Measurements from ENCODE around the gene GJC2. TPM values are rescaled to one million over a fixed set of nuclear protein-coding genes. Genes with fewer than 3 reads are reported as not detected.

Gene GJC2
- total RNA-seq, 1 donor: 1.4 TPM

DNA sequence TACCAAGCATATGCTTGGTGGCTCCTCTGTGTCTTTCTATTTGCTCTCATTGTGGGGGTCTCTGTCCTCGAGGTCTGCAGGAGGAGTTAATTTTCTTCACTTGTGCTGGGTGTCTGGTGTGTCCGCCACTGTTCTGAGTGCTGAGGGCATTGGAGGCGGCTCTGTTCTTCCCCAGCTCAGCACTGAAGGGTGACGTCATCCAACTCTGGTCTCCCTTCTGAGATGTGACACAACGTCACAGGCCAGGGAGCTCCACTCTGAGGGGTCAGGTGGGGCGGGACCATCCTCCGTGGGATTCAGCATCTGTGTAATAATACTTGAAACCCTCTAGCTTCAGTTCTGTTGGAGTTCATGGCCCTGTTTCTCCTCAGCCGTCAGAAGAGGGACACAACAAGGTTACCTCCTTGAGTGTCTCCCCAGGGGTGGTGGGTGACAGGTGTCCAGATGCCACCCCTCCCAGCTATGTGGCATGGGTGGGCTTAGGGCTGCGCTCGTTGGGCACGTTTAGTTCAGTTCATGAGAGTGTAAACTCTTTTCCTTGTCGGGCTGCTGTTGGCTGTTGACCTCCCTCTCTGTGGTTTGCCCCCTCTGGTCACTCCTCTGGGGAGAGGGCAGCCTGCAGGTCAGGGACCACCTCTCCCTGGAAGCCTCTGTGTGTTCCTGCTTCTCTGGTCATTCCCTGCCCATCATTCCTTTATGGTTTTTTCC, 19.0 kb downstream of the GJC2 start:
- Histone ChIP-seq H3K27me3 (ENCODE audit: insufficient read depth, low read length) (no peaks in the 10 kb centered on the region), H3K9me3 (ENCODE audit: low read depth, low read length) (no peaks in the 10 kb centered on the region), H3K27ac (ENCODE audit: low read depth, low read length) (no peak overlapping the region), H3K4me2 (ENCODE audit: insufficient read depth, low read length) (no peak overlapping the region), H3K4me1 (ENCODE audit: insufficient read depth, low read length) (peaks cover 12% of the 10 kb centered on the region), H3K36me3 (ENCODE audit: insufficient read depth, low read length) (no peaks in the 10 kb centered on the region), H3K4me3 (ENCODE audit: insufficient read depth, low read length) (no peak overlapping the region), H2AFZ (ENCODE audit: low read length) (no peak overlapping the region), H3K79me2 (ENCODE audit: insufficient read depth, low read length) (peaks cover 27% of the 10 kb centered on the region), H4K20me1 (ENCODE audit: insufficient read depth, low read length) (peaks cover 7% of the 10 kb centered on the region)
- no peak for DNase-seq (ENCODE audit: insufficient read length, low spot score, missing footprints)
- TF ChIP-seq, protein P1, sequence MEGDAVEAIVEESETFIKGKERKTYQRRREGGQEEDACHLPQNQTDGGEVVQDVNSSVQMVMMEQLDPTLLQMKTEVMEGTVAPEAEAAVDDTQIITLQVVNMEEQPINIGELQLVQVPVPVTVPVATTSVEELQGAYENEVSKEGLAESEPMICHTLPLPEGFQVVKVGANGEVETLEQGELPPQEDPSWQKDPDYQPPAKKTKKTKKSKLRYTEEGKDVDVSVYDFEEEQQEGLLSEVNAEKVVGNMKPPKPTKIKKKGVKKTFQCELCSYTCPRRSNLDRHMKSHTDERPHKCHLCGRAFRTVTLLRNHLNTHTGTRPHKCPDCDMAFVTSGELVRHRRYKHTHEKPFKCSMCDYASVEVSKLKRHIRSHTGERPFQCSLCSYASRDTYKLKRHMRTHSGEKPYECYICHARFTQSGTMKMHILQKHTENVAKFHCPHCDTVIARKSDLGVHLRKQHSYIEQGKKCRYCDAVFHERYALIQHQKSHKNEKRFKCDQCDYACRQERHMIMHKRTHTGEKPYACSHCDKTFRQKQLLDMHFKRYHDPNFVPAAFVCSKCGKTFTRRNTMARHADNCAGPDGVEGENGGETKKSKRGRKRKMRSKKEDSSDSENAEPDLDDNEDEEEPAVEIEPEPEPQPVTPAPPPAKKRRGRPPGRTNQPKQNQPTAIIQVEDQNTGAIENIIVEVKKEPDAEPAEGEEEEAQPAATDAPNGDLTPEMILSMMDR (IDR thresholded peaks at IDR 0.05; ENCODE audit: extremely low read depth, low read depth, low read length): no peak

GRCh38 chr1:228169345-228169744, 19.6 kb downstream of the GJC2 start:
- peaks cover 28% of the 10 kb centered on the region for H3K79me2 ChIP-seq (ENCODE audit: insufficient read depth, low read length)
- no peak overlapping the region for H3K4me2 ChIP-seq (ENCODE audit: insufficient read depth, low read length)
- no peak overlapping the region for H3K4me3 ChIP-seq (ENCODE audit: insufficient read depth, low read length)
- no peak overlapping the region for H3K27ac ChIP-seq (ENCODE audit: low read depth, low read length)
- peaks cover 9% of the 10 kb centered on the region for H4K20me1 ChIP-seq (ENCODE audit: insufficient read depth, low read length)
- no peak overlapping the region for H2AFZ ChIP-seq (ENCODE audit: low read length)
- TF ChIP-seq, protein P1 (IDR thresholded peaks at IDR 0.05; ENCODE audit: extremely low read depth, low read depth, low read length): no peak
- peaks cover 12% of the 10 kb centered on the region for H3K4me1 ChIP-seq (ENCODE audit: insufficient read depth, low read length)
- DNase-seq (ENCODE audit: insufficient read length, low spot score, missing footprints): no peak
- H3K36me3 ChIP-seq (ENCODE audit: insufficient read depth, low read length): no peaks in the 10 kb centered on the region
- no peaks in the 10 kb centered on the region for H3K27me3 ChIP-seq (ENCODE audit: insufficient read depth, low read length)
- H3K9me3 ChIP-seq (ENCODE audit: low read depth, low read length): no peaks in the 10 kb centered on the region

- no peak overlapping the region for H3K4me2 ChIP-seq (ENCODE audit: insufficient read depth, low read length)
- no peaks in the 10 kb centered on the region for H3K27me3 ChIP-seq (ENCODE audit: insufficient read depth, low read length)
- no peak overlapping the region for H3K27ac ChIP-seq (ENCODE audit: low read depth, low read length)
- no peak for DNase-seq (ENCODE audit: insufficient read length, low spot score, missing footprints)
- H3K36me3 ChIP-seq (ENCODE audit: insufficient read depth, low read length): no peaks in the 10 kb centered on the region
- peaks cover 8% of the 10 kb centered on the region for H3K4me1 ChIP-seq (ENCODE audit: insufficient read depth, low read length)
- no peak overlapping the region for H3K4me3 ChIP-seq (ENCODE audit: insufficient read depth, low read length)
- TF ChIP-seq, protein P1 (IDR thresholded peaks at IDR 0.05; ENCODE audit: extremely low read depth, low read depth, low read length): no peak
- no peak overlapping the region for H2AFZ ChIP-seq (ENCODE audit: low read length)
- peaks cover 15% of the 10 kb centered on the region for H4K20me1 ChIP-seq (ENCODE audit: insufficient read depth, low read length)
- H3K79me2 ChIP-seq (ENCODE audit: insufficient read depth, low read length): peaks cover 28% of the 10 kb centered on the region
- H3K9me3 ChIP-seq (ENCODE audit: low read depth, low read length): no peaks in the 10 kb centered on the region
These were observed 20.9 kb downstream of the GJC2 start for GRCh38 chr1:228170666-228171065.

DNA sequence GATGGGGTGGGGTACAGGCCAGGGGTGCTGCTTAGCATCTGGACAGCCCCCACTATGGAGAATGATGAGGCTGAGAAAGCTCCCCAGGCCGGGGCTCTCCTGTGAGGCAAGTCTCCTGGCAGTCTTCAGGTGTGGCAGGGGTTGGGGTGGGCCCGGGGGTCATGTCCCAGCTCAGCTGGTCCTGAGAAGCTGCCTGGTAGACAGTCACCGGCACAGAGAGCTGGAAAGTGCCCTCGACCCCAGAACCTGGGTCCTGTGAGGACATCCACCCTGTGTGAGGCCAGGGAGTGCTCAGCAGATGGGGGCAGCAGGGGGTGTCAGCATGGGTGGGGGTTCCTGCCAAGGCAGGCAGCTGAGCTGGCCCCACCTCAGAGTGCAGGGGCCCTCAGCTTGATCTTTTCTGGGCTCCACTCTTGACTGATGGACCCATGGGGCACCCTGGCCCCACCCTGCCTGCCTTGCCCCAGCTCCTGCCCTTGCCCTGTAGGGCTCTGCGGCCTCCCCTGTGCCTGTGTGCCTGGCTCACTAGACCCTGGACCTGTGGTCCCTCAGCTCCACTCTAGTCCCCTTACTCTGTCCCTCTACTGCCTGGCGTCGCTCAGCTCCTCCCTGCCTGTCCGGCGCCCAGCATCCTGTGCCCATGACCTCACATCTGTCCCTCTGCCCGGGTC, 21.6 kb downstream of the GJC2 start:
- no peaks in the 10 kb centered on the region for H3K27me3 ChIP-seq (ENCODE audit: insufficient read depth, low read length)
- H3K36me3 ChIP-seq (ENCODE audit: insufficient read depth, low read length): no peaks in the 10 kb centered on the region
- peaks cover 15% of the 10 kb centered on the region for H4K20me1 ChIP-seq (ENCODE audit: insufficient read depth, low read length)
- TF ChIP-seq, protein P1 (IDR thresholded peaks at IDR 0.05; ENCODE audit: extremely low read depth, low read depth, low read length): no peak
- no peak overlapping the region for H3K4me2 ChIP-seq (ENCODE audit: insufficient read depth, low read length)
- no peak overlapping the region for H3K27ac ChIP-seq (ENCODE audit: low read depth, low read length)
- DNase-seq (ENCODE audit: insufficient read length, low spot score, missing footprints): peak; percentile 65
- H3K79me2 ChIP-seq (ENCODE audit: insufficient read depth, low read length): peaks cover 27% of the 10 kb centered on the region
- no peaks in the 10 kb centered on the region for H3K9me3 ChIP-seq (ENCODE audit: low read depth, low read length)
- H3K4me1 ChIP-seq (ENCODE audit: insufficient read depth, low read length): peaks cover 6% of the 10 kb centered on the region
- H3K4me3 ChIP-seq (ENCODE audit: insufficient read depth, low read length): no peak overlapping the region
- H2AFZ ChIP-seq (ENCODE audit: low read length): no peak overlapping the region

All from osteoblast (primary cell).